H9 (cell line): ENCODE results near the gene CROCC2. TPM values are rescaled to one million over a fixed set of nuclear protein-coding genes. Genes with fewer than 3 reads are reported as not detected.

Experiments
- DNase-seq: peaks from one replicate; pipeline ENCODE4 v3.0.0-alpha.2; 2017
- H2AFZ ChIP-seq: one replicate; pipeline ENCODE4 v1.6.1; 2013; ENCODE audit warnings: mild to moderate bottlenecking, low read length, control low read depth, moderate library complexity
- H2AK5ac ChIP-seq: 2 replicates; pipeline ENCODE4 v1.6.1; 2013; ENCODE audit warnings: low read length, control low read depth, mixed read lengths; ENCODE audit not compliant: insufficient read length
- H2BK120ac ChIP-seq: one replicate; pipeline ENCODE4 v1.6.1; 2013; ENCODE audit warnings: low read depth, mild to moderate bottlenecking, low read length, control low read depth, inconsistent platforms; ENCODE audit not compliant: poor library complexity, severe bottlenecking
- H2BK12ac ChIP-seq: 2 replicates; pipeline ENCODE4 v1.6.1; 2013; ENCODE audit warnings: low read length, control low read depth, mixed read lengths, low read depth; ENCODE audit not compliant: insufficient read length
- H2BK15ac ChIP-seq: 2 replicates; pipeline ENCODE4 v1.6.1; 2013; ENCODE audit warnings: low read depth, low read length, control low read depth
- H2BK20ac ChIP-seq: one replicate; pipeline ENCODE4 v1.6.1; 2013; ENCODE audit warnings: low read depth, mild to moderate bottlenecking, low read length, control low read depth, inconsistent platforms; ENCODE audit not compliant: poor library complexity, severe bottlenecking
- H2BK5ac ChIP-seq: 2 replicates; pipeline ENCODE4 v1.6.1; 2013; ENCODE audit warnings: low read length, control low read depth, mixed read lengths; ENCODE audit not compliant: insufficient read length
- H3K14ac ChIP-seq: 2 replicates; pipeline ENCODE4 v1.6.1; 2013; ENCODE audit warnings: low read length, control low read depth; ENCODE audit not compliant: insufficient read depth
- H3K18ac ChIP-seq: 2 replicates; pipeline ENCODE4 v1.6.1; 2013; ENCODE audit warnings: low read depth, mild to moderate bottlenecking, mixed read lengths, low read length, control low read depth; ENCODE audit not compliant: insufficient read length
- H3K23ac ChIP-seq: 2 replicates; pipeline ENCODE4 v1.6.1; 2013; ENCODE audit warnings: low read length, control low read depth, mixed read lengths, low read depth; ENCODE audit not compliant: insufficient read length
- H3K23me2 ChIP-seq: 2 replicates; pipeline ENCODE4 v1.6.1; 2013; ENCODE audit warnings: low read depth, mild to moderate bottlenecking, mixed read lengths, low read length, control low read depth; ENCODE audit not compliant: insufficient read length, poor library complexity, severe bottlenecking
- H3K27ac ChIP-seq: 2 replicates; pipeline ENCODE4 v1.5.1; 2013; ENCODE audit warnings: low read length, control low read depth, mixed read lengths, low read depth; ENCODE audit not compliant: insufficient read length
- H3K27me3 ChIP-seq: 2 replicates; pipeline ENCODE4 v1.6.1; 2013; ENCODE audit warnings: low read length, control low read depth, inconsistent platforms; ENCODE audit not compliant: insufficient read depth
- H3K4ac ChIP-seq: 2 replicates; pipeline ENCODE4 v1.6.1; 2013; ENCODE audit warnings: low read depth, mild to moderate bottlenecking, control low read depth, inconsistent platforms, low read length, moderate library complexity
- H3K4me1 ChIP-seq: 2 replicates; pipeline ENCODE4 v1.6.1; 2013; ENCODE audit warnings: low read length, control low read depth, inconsistent platforms; ENCODE audit not compliant: insufficient read depth
- H3K4me2 ChIP-seq: 2 replicates; pipeline ENCODE4 v1.6.1; 2013; ENCODE audit warnings: low read length, control low read depth, mixed read lengths; ENCODE audit not compliant: insufficient read length, insufficient read depth
- H3K56ac ChIP-seq: 2 replicates; pipeline ENCODE4 v1.6.1; 2013; ENCODE audit warnings: low read depth, mild to moderate bottlenecking, mixed read lengths, low read length, control low read depth; ENCODE audit not compliant: insufficient read length
- H3K79me1 ChIP-seq: 2 replicates; pipeline ENCODE4 v1.6.1; 2013; ENCODE audit warnings: low read depth, mild to moderate bottlenecking, moderate library complexity, low read length, control low read depth, inconsistent platforms; ENCODE audit not compliant: insufficient read depth, poor library complexity, severe bottlenecking
- H3K79me2 ChIP-seq: 2 replicates; pipeline ENCODE4 v1.6.1; 2013; ENCODE audit warnings: low read length, control low read depth, inconsistent platforms; ENCODE audit not compliant: insufficient read depth
- H3K9ac ChIP-seq: 2 replicates; pipeline ENCODE4 v1.6.1; 2013; ENCODE audit warnings: low read length, control low read depth, mixed read lengths; ENCODE audit not compliant: insufficient read length; ENCODE audit errors: extremely low read depth
- H3K9me3 ChIP-seq: one replicate; pipeline ENCODE4 v1.6.1; 2013; ENCODE audit warnings: low read depth, low read length, inconsistent platforms; ENCODE audit not compliant: control insufficient read depth
- H3T11ph ChIP-seq: one replicate; pipeline ENCODE4 v1.6.1; 2013; ENCODE audit warnings: mild to moderate bottlenecking, low read length, control low read depth, inconsistent platforms
- H4K20me1 ChIP-seq: one replicate; pipeline ENCODE4 v1.6.1; 2013; ENCODE audit not compliant: control insufficient read depth, insufficient read length, insufficient read depth
- H4K5ac ChIP-seq: 2 replicates; pipeline ENCODE4 v1.6.1; 2013; ENCODE audit warnings: low read depth, mild to moderate bottlenecking, mixed read lengths, low read length, control low read depth; ENCODE audit not compliant: insufficient read length
- H4K8ac ChIP-seq: replicated peaks from 2 replicates; pipeline ENCODE4 v1.6.1; 2013; ENCODE audit warnings: low read length, control low read depth, mixed read lengths, low read depth; ENCODE audit not compliant: insufficient read length
- H4K91ac ChIP-seq: 2 replicates; pipeline ENCODE4 v1.6.1; 2013; ENCODE audit warnings: low read depth, mild to moderate bottlenecking, moderate library complexity, mixed read lengths, low read length, control low read depth; ENCODE audit not compliant: insufficient read length
- H3K27ac Mint-ChIP-seq, 3 experiments: 2 replicates in 2 of 3; 3 replicates in 1 of 3; pipeline ENCODE4 v1.8.0; 2020 to 2021; ENCODE audit warnings: mixed read lengths in 3 of 3, mild to moderate bottlenecking in 1 of 3, moderate library complexity in 1 of 3
- H3K27me3 Mint-ChIP-seq: 2 replicates; pipeline ENCODE4 v1.8.0; 2021; ENCODE audit warnings: low read depth, mild to moderate bottlenecking, moderate library complexity, mixed read lengths
- H3K36me3 Mint-ChIP-seq, 3 experiments: 2 replicates in 2 of 3; 3 replicates in 1 of 3; pipeline ENCODE4 v1.8.0; 2020 to 2021; ENCODE audit warnings: low read depth in 3 of 3, mixed read lengths in 3 of 3; ENCODE audit not compliant: insufficient read depth in 1 of 3
- H3K4me1 Mint-ChIP-seq, 2 experiments: 2 replicates each; pipeline ENCODE4 v1.8.0; 2020; ENCODE audit warnings: mixed read lengths in 2 of 2
- H3K4me3 Mint-ChIP-seq, 2 experiments: 2 replicates in 1 of 2; 3 replicates in 1 of 2; pipeline ENCODE4 v1.8.0; 2020 to 2021; ENCODE audit warnings: mild to moderate bottlenecking in 2 of 2, mixed read lengths in 2 of 2, moderate library complexity in 1 of 2
- H3K9me3 Mint-ChIP-seq, 2 experiments: 2 replicates in 1 of 2; 3 replicates in 1 of 2; pipeline ENCODE4 v1.8.0; 2020; ENCODE audit warnings: mild to moderate bottlenecking in 2 of 2, mixed read lengths in 2 of 2, moderate library complexity in 1 of 2
- CTCF ChIP-seq: fragments of 200-600 bp; sonication (generic); conservative IDR thresholded peaks from 3 replicates; pipeline ENCODE4 v1.8.0; 2021; ENCODE audit warnings: antibody characterized with exemption, mild to moderate bottlenecking
- WGBS: extraction: QIAGEN DNeasy Blood & Tissue Kit; methylation state at CpG from one replicate; pipeline ENCODE4 v1.1.7; 2013; ENCODE audit warnings: missing lambda C conversion rate, low lambda C conversion rate, mixed read lengths; ENCODE audit not compliant: insufficient read length; ENCODE audit errors: extremely low coverage; 5-methylcytosine and 5-hydroxymethylcytosine counted together
- total RNA-seq: library from RNA; stranded (reverse); gene quantifications from 2 replicates; pipeline ENCODE4 v1.2.1, GENCODE V29; 2021

CROCC2 gene
- total RNA-seq, 1 experiment from 2014 or later, result not detected

GRCh38 chr2:240935103-240935876, 29.2 kb downstream of the CROCC2 start:
- Mint-ChIP-seq H3K4me1 (no peaks in the 10 kb centered on the region), H3K27me3 (peaks cover 15% of the 10 kb centered on the region), H3K4me3 (no peak overlapping the region), H3K9me3 (peaks cover 12 to 14% of the 10 kb centered on the region in 2 experiments), H3K36me3 (peaks cover 0 to 4% (median 0%) of the 10 kb centered on the region in 3 experiments; a peak in 3 of 7 replicates), H3K27ac (no peak overlapping the region)
- Histone ChIP-seq H3K9ac (no peak overlapping the region), H2AFZ (no peak overlapping the region), H3K18ac (no peak overlapping the region), H2BK12ac (no peak overlapping the region), H3K9me3 (no peaks in the 10 kb centered on the region), H3K79me1 (no peaks in the 10 kb centered on the region), H3K23me2 (no peaks in the 10 kb centered on the region), H3K56ac (no peak overlapping the region), H3K4me2 (no peak overlapping the region), H2BK120ac (no peak overlapping the region), H3K4me1 (no peaks in the 10 kb centered on the region), H4K20me1 (no peaks in the 10 kb centered on the region), H3T11ph (no peak overlapping the region), H3K27ac (no peak overlapping the region), H2BK5ac (no peak overlapping the region), H3K27me3 (no peaks in the 10 kb centered on the region), H2AK5ac (no peak overlapping the region), H3K14ac (no peak overlapping the region; the same call in 1 of the 2 replicates), H3K4ac (no peak overlapping the region), H4K5ac (no peak overlapping the region), H2BK20ac (no peak overlapping the region), H4K91ac (no peak overlapping the region), H2BK15ac (no peak overlapping the region), H4K8ac (no peak overlapping the region), H3K79me2 (no peaks in the 10 kb centered on the region), H3K23ac (no peak overlapping the region)
- WGBS, result no CpG with 5 or more reads among the region's 25 CpGs
- no peak for TF ChIP-seq CTCF
- DNase-seq, result peak; percentile 35
